ENCODE measurements around the gene SDF4.

DNA sequence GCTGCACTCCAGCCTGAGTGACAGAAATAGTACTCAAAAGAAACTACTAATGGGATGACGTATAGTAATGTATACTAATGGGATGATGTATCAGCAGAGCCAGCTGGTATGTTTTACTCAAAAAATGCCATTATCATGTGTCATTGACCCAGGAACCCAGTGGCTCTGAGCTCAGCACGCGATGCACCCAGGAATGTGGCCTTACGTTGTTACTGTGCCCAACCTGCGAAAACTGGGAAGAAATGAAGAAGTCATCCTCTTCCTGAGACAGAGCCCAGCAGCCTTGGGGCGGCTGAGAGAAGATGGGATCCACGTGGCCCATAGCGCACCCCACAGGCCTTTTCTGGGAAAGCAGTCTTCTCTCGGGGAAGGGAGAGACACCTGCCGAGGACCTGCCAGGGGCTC, 33.1 kb upstream of the SDF4 start:
- TF ChIP-seq CTCF (conservative IDR thresholded peaks at IDR 0.05) (no peak), ZFX (IDR thresholded peaks at IDR 0.05) (no peak)
